ENCODE data around the gene CHST6. TPM values are rescaled to one million over a fixed set of nuclear protein-coding genes. Genes with fewer than 3 reads are reported as not detected.
"Not testable (repeated sequence)": the region's sequence is repeated elsewhere in the genome, so short reads cannot be mapped to it uniquely, and the experiment has no call there.

Gene CHST6
- total RNA-seq, 2 experiments from 2014 or later, result 0.06 TPM; not detected in 1

GRCh38 chr16:75519175-75519574 is 23.9 kb upstream of the CHST6 start:
- no peak for DNase-seq
- no peaks in the 10 kb centered on the region for H3K36me3 Mint-ChIP-seq
- H3K27ac Mint-ChIP-seq, result no peak overlapping the region
- H3K27me3 Mint-ChIP-seq, result no peaks in the 10 kb centered on the region
- no peaks in the 10 kb centered on the region for H3K9me3 Mint-ChIP-seq
- peaks cover 9% of the 10 kb centered on the region for H3K4me1 Mint-ChIP-seq
- H3K4me3 Mint-ChIP-seq, result no peak overlapping the region

GRCh38 chr16:75516189-75516966 is 21.1 kb upstream of the CHST6 start:
- peak; percentile 37 for DNase-seq
- H3K27ac Mint-ChIP-seq, result peak overlapping the region; percentile 28
- H3K9me3 Mint-ChIP-seq, H3K27me3 Mint-ChIP-seq, H3K36me3 Mint-ChIP-seq, H3K4me1 Mint-ChIP-seq: not testable (repeated sequence)
- H3K4me3 Mint-ChIP-seq, result peak overlapping the region; percentile 75

- no peaks in the 10 kb centered on the region for H3K36me3 Mint-ChIP-seq
- H3K27me3 Mint-ChIP-seq, result no peaks in the 10 kb centered on the region
Observed at GRCh38 chr16:75514296-75514695, 19.1 kb upstream of the CHST6 start.

GRCh38 chr16:75506574-75506973 is 11.3 kb upstream of the CHST6 start:
- Mint-ChIP-seq H3K27ac (no peak overlapping the region), H3K4me1 (peaks cover 6% of the 10 kb centered on the region), H3K27me3 (peaks cover 4% of the 10 kb centered on the region), H3K36me3 (no peaks in the 10 kb centered on the region), H3K4me3 (no peak overlapping the region), H3K9me3 (no peaks in the 10 kb centered on the region)
- DNase-seq, result no peak

More at GRCh38 chr16:75514296-75514695, 19.1 kb upstream of the CHST6 start:
- Mint-ChIP-seq H3K4me1 (peaks cover 9% of the 10 kb centered on the region), H3K4me3 (no peak overlapping the region), H3K27ac (no peak overlapping the region), H3K9me3 (no peaks in the 10 kb centered on the region)
- no peak for DNase-seq

GRCh38 chr16:75506107-75506506 is 10.9 kb upstream of the CHST6 start:
- Mint-ChIP-seq H3K4me3 (no peak overlapping the region), H3K9me3 (no peaks in the 10 kb centered on the region), H3K27ac (no peak overlapping the region), H3K36me3 (no peaks in the 10 kb centered on the region), H3K27me3 (peaks cover 4% of the 10 kb centered on the region), H3K4me1 (peaks cover 6% of the 10 kb centered on the region)
- DNase-seq, result no peak

GRCh38 chr16:75503801-75504200 is 8.6 kb upstream of the CHST6 start:
- Mint-ChIP-seq H3K27me3 (peaks cover 4% of the 10 kb centered on the region), H3K4me1 (peaks cover 6% of the 10 kb centered on the region), H3K36me3 (no peaks in the 10 kb centered on the region), H3K9me3 (no peaks in the 10 kb centered on the region), H3K4me3 (no peak overlapping the region), H3K27ac (no peak overlapping the region)
- DNase-seq, result no peak

- Mint-ChIP-seq H3K27ac (no peak overlapping the region), H3K4me3 (no peak overlapping the region), H3K27me3 (peaks cover 7% of the 10 kb centered on the region), H3K36me3 (no peaks in the 10 kb centered on the region), H3K9me3 (no peaks in the 10 kb centered on the region), H3K4me1 (peaks cover 6% of the 10 kb centered on the region)
- no peak for DNase-seq
Observed at GRCh38 chr16:75502916-75503605, 7.8 kb upstream of the CHST6 start.

GRCh38 chr16:75501820-75502219 is 6.6 kb upstream of the CHST6 start:
- H3K27ac Mint-ChIP-seq, H3K36me3 Mint-ChIP-seq, DNase-seq, H3K9me3 Mint-ChIP-seq, H3K4me1 Mint-ChIP-seq, H3K4me3 Mint-ChIP-seq: not testable (repeated sequence)
- H3K27me3 Mint-ChIP-seq, result peaks cover 20% of the 10 kb centered on the region

GRCh38 chr16:75501359-75501758 is 6.1 kb upstream of the CHST6 start:
- DNase-seq, result no peak
- no peak overlapping the region for H3K4me3 Mint-ChIP-seq
- H3K4me1 Mint-ChIP-seq, result peaks cover 3% of the 10 kb centered on the region
- H3K9me3 Mint-ChIP-seq, result no peaks in the 10 kb centered on the region
- peaks cover 18% of the 10 kb centered on the region for H3K27me3 Mint-ChIP-seq
- no peaks in the 10 kb centered on the region for H3K36me3 Mint-ChIP-seq
- no peak overlapping the region for H3K27ac Mint-ChIP-seq

- not testable (repeated sequence) for DNase-seq, H3K9me3 Mint-ChIP-seq, H3K4me3 Mint-ChIP-seq, H3K27ac Mint-ChIP-seq, H3K36me3 Mint-ChIP-seq, H3K4me1 Mint-ChIP-seq
- peaks cover 36% of the 10 kb centered on the region for H3K27me3 Mint-ChIP-seq
Observed at GRCh38 chr16:75498605-75499322, 3.5 kb upstream of the CHST6 start.

- no peak for DNase-seq
- peaks cover 7% of the 10 kb centered on the region for H3K4me1 Mint-ChIP-seq
- peaks cover 48% of the 10 kb centered on the region for H3K27me3 Mint-ChIP-seq
- no peaks in the 10 kb centered on the region for H3K36me3 Mint-ChIP-seq
- no peaks in the 10 kb centered on the region for H3K9me3 Mint-ChIP-seq
- H3K27ac Mint-ChIP-seq, result no peak overlapping the region
- no peak overlapping the region for H3K4me3 Mint-ChIP-seq
Observed at GRCh38 chr16:75497558-75497957, 2.3 kb upstream of the CHST6 start.

- Mint-ChIP-seq H3K36me3 (no peaks in the 10 kb centered on the region), H3K4me3 (peak overlapping the region; percentile 55), H3K9me3 (no peaks in the 10 kb centered on the region), H3K27me3 (peaks cover 49% of the 10 kb centered on the region), H3K27ac (no peak overlapping the region), H3K4me1 (peaks cover 7% of the 10 kb centered on the region)
- no peak for DNase-seq
Observed at GRCh38 chr16:75494661-75495075, 573 bp downstream of the CHST6 start.

GRCh38 chr16:75494184-75494583 is 1.1 kb downstream of the CHST6 start:
- DNase-seq, result no peak
- no peak overlapping the region for H3K27ac Mint-ChIP-seq
- no peak overlapping the region for H3K4me3 Mint-ChIP-seq
- no peaks in the 10 kb centered on the region for H3K9me3 Mint-ChIP-seq
- peaks cover 49% of the 10 kb centered on the region for H3K27me3 Mint-ChIP-seq
- H3K4me1 Mint-ChIP-seq, result peaks cover 7% of the 10 kb centered on the region
- no peaks in the 10 kb centered on the region for H3K36me3 Mint-ChIP-seq

- H3K27ac Mint-ChIP-seq, result no peak overlapping the region
- peaks cover 44% of the 10 kb centered on the region for H3K27me3 Mint-ChIP-seq
- H3K4me3 Mint-ChIP-seq, result no peak overlapping the region
- H3K4me1 Mint-ChIP-seq, result peaks cover 7% of the 10 kb centered on the region
- H3K36me3 Mint-ChIP-seq, result no peaks in the 10 kb centered on the region
- no peak for DNase-seq
- no peaks in the 10 kb centered on the region for H3K9me3 Mint-ChIP-seq
Observed at GRCh38 chr16:75491876-75492275, 3.4 kb downstream of the CHST6 start.

GRCh38 chr16:75488322-75488721 is 6.9 kb downstream of the CHST6 start:
- H3K4me3 Mint-ChIP-seq, result no peak overlapping the region
- H3K9me3 Mint-ChIP-seq, result no peaks in the 10 kb centered on the region
- no peaks in the 10 kb centered on the region for H3K4me1 Mint-ChIP-seq
- no peaks in the 10 kb centered on the region for H3K36me3 Mint-ChIP-seq
- H3K27ac Mint-ChIP-seq, result no peak overlapping the region
- peaks cover 23% of the 10 kb centered on the region for H3K27me3 Mint-ChIP-seq
- no peak for DNase-seq

Measured in activated naive CD8-positive, alpha-beta T cell treated with anti-CD3 and anti-CD28 coated beads for 36 hours (primary cell).